Measurements from ENCODE around the gene PRRT3.

Gene PRRT3

DNA sequence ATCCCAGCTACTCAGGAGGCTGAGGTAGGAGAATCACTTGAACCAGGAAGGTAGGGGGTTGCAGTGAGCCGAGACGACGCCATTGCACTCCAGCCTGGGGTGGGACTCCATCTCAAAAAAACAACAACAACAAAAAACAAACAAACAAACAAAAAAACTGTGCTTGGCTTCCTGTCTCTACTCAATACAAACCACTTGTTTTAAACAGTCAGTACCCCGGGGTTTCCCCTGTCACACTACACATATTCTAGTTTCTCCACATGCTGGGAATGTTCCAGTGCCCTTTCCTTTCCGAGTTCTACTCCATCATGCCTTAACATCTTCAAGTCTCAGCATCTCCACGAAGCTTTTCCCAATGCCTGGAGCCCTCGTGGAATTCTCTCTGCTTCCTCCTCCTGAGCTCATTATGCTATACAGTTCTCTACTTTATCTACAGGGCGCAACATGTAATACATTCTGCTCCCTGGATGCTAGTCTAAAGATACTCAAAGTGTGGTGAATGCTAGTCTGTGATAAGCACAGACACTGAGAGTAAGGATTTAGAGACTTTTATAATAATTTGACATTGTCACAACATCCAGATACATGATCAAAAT lies 26.6 kb upstream of the PRRT3 start:
- ChIA-PET CTCF (no interaction called here), POLR2A (no interaction called here)
- no peak for TF ChIP-seq BHLHE40 (IDR thresholded peaks at IDR 0.05; ENCODE audit: borderline replicate concordance)
- TF ChIP-seq FOXM1 (IDR thresholded peaks at IDR 0.05; ENCODE audit: borderline replicate concordance), result no peak
- no peak for TF ChIP-seq LEF1 (IDR thresholded peaks at IDR 0.05; ENCODE audit: borderline replicate concordance)
- TF ChIP-seq L3MBTL2 (conservative IDR thresholded peaks at IDR 0.05), result no peak
- TF ChIP-seq ARNT (IDR thresholded peaks at IDR 0.05), result no peak
- TF ChIP-seq ZNF384 (IDR thresholded peaks at IDR 0.05), result no peak
- TF ChIP-seq TARDBP (IDR thresholded peaks at IDR 0.05), result no peak
- TF ChIP-seq FOXA1 (IDR thresholded peaks at IDR 0.05), result no peak
- no peak for TF ChIP-seq FOXK2 (IDR thresholded peaks at IDR 0.05)
- TF ChIP-seq, protein P1, sequence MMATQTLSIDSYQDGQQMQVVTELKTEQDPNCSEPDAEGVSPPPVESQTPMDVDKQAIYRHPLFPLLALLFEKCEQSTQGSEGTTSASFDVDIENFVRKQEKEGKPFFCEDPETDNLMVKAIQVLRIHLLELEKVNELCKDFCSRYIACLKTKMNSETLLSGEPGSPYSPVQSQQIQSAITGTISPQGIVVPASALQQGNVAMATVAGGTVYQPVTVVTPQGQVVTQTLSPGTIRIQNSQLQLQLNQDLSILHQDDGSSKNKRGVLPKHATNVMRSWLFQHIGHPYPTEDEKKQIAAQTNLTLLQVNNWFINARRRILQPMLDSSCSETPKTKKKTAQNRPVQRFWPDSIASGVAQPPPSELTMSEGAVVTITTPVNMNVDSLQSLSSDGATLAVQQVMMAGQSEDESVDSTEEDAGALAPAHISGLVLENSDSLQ (IDR thresholded peaks at IDR 0.05), result no peak
- TF ChIP-seq ELF4 (IDR thresholded peaks at IDR 0.05), result no peak
- TF ChIP-seq NFRKB (IDR thresholded peaks at IDR 0.05), result no peak
- TF ChIP-seq SP1 (IDR thresholded peaks at IDR 0.05), result no peak
- no peak for TF ChIP-seq CTBP1 (IDR thresholded peaks at IDR 0.05; ENCODE audit: borderline replicate concordance)
- TF ChIP-seq HDGF (IDR thresholded peaks at IDR 0.05; ENCODE audit: borderline replicate concordance), result no peak
- TF ChIP-seq SUZ12 (IDR thresholded peaks at IDR 0.05), result no peak
- DNase-seq (ENCODE audit: extremely low spot score), result no peak

DNA sequence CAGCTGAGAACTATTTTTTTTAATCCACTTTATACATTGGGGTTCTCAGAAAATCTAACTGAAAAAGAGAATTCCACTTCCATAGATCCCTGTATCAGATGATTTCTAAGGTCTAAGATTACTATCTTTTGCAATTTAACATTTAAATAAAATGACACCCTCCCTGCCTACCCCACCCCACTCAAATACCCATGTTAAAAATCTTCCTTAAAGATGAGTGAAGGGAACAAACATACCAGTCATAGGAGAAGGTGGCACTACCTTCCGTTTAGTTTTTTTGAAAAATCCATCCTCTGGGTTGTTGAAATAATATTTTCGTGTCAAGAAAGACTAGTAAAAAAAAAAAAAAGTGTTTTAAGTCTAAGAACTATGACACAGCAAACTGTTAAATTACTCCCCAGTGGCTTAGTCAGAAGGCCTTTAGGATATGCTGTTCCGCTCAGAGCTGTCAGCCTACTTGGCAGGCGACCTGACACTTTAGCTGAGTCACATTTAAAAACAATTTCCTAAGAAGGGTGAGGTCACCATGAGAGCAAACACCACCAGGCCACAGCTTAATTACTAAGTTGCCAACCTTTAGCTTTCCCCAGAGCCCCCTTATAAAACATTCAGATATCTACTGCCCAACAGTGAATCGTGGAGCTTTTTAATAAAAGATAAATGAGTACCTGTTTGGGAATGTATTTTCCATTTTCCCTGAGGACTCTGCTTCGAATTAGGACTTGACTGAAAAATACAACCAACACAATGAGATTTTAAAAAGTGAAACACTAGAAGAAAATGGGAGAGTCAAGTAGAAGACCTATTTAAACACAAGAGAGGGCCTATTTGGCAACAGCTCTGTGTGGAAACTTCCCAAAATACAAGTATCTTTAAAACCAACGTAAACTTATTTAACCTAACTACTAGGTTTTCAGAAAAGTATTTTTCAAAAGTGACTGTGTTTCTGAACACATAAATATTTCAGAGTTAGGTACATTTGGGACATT lies 24.8 kb upstream of the PRRT3 start:
- peak; percentile 52 for DNase-seq (ENCODE audit: extremely low spot score)
- CTCF ChIA-PET, result interaction anchor here (0.7 to 1.4 kb wide), 5 partner anchors 13 to 896 kb away, joined by 3 to 15 read pairs (median 7); no protein-coding TSS in a partner anchor
- TF ChIP-seq L3MBTL2 (conservative IDR thresholded peaks at IDR 0.05) (no peak), ZNF384 (IDR thresholded peaks at IDR 0.05) (peak; percentile 59; the same call in 1 of the 2 replicates), BHLHE40 (IDR thresholded peaks at IDR 0.05; ENCODE audit: borderline replicate concordance) (no peak), FOXA1 (IDR thresholded peaks at IDR 0.05) (no peak)
- TF ChIP-seq, protein P1 (IDR thresholded peaks at IDR 0.05), result peak; percentile 71
- POLR2A ChIA-PET, result interaction anchor here (1.5 to 1.9 kb wide), 2 partner anchors 10 to 31 kb away, joined by 10 to 13 read pairs; partner anchors contain the start of gene EMC3

- TF ChIP-seq BHLHE40 (IDR thresholded peaks at IDR 0.05; ENCODE audit: borderline replicate concordance), result no peak
- TF ChIP-seq L3MBTL2 (conservative IDR thresholded peaks at IDR 0.05), result no peak
- TF ChIP-seq NFRKB (IDR thresholded peaks at IDR 0.05), result no peak
- no peak for TF ChIP-seq LEF1 (IDR thresholded peaks at IDR 0.05; ENCODE audit: borderline replicate concordance)
- no peak for TF ChIP-seq ARNT (IDR thresholded peaks at IDR 0.05)
- TF ChIP-seq FOXA1 (IDR thresholded peaks at IDR 0.05), result no peak
- no peak for TF ChIP-seq ELF4 (IDR thresholded peaks at IDR 0.05)
- no peak for TF ChIP-seq HDGF (IDR thresholded peaks at IDR 0.05; ENCODE audit: borderline replicate concordance)
- no peak for TF ChIP-seq FOXK2 (IDR thresholded peaks at IDR 0.05)
- no peak for TF ChIP-seq TARDBP (IDR thresholded peaks at IDR 0.05)
- TF ChIP-seq SUZ12 (IDR thresholded peaks at IDR 0.05), result no peak
- TF ChIP-seq ZNF384 (IDR thresholded peaks at IDR 0.05), result no peak
- TF ChIP-seq, protein P1 (IDR thresholded peaks at IDR 0.05), result no peak
- no peak for TF ChIP-seq FOXM1 (IDR thresholded peaks at IDR 0.05; ENCODE audit: borderline replicate concordance)
- TF ChIP-seq CTBP1 (IDR thresholded peaks at IDR 0.05; ENCODE audit: borderline replicate concordance), result no peak
- TF ChIP-seq SP1 (IDR thresholded peaks at IDR 0.05), result no peak
- POLR2A ChIA-PET, result no interaction called here
- CTCF ChIA-PET, result interaction anchor here (0.5 kb wide), 1 partner anchor 37 kb away, joined by 3 read pairs; no protein-coding TSS in a partner anchor
- DNase-seq (ENCODE audit: extremely low spot score), result no peak
Measured at GRCh38 chr3:9970020-9970652, 17.9 kb upstream of the PRRT3 start.

- ChIA-PET POLR2A (no interaction called here), CTCF (interaction anchor here (0.5 kb wide), 1 partner anchor 37 kb away, joined by 3 read pairs; no protein-coding TSS in a partner anchor)
- TF ChIP-seq ELF4 (IDR thresholded peaks at IDR 0.05) (no peak), HDGF (IDR thresholded peaks at IDR 0.05; ENCODE audit: borderline replicate concordance) (no peak), ZNF384 (IDR thresholded peaks at IDR 0.05) (no peak), CTBP1 (IDR thresholded peaks at IDR 0.05; ENCODE audit: borderline replicate concordance) (no peak), LEF1 (IDR thresholded peaks at IDR 0.05; ENCODE audit: borderline replicate concordance) (no peak), FOXM1 (IDR thresholded peaks at IDR 0.05; ENCODE audit: borderline replicate concordance) (no peak), SUZ12 (IDR thresholded peaks at IDR 0.05) (no peak), NFRKB (IDR thresholded peaks at IDR 0.05) (no peak)
- no peak for DNase-seq (ENCODE audit: extremely low spot score)
Measured at GRCh38 chr3:9969632-9970019, 17.4 kb upstream of the PRRT3 start.

- POLR2A ChIA-PET, result interaction anchor here (0.6 kb wide), 1 partner anchor 20 kb away, joined by 3 read pairs; no protein-coding TSS in a partner anchor
- TF ChIP-seq FOXM1 (IDR thresholded peaks at IDR 0.05; ENCODE audit: borderline replicate concordance) (no peak), CTBP1 (IDR thresholded peaks at IDR 0.05; ENCODE audit: borderline replicate concordance) (no peak), TARDBP (IDR thresholded peaks at IDR 0.05) (no peak), BHLHE40 (IDR thresholded peaks at IDR 0.05; ENCODE audit: borderline replicate concordance) (no peak), ZNF384 (IDR thresholded peaks at IDR 0.05) (no peak), NFRKB (IDR thresholded peaks at IDR 0.05) (no peak), LEF1 (IDR thresholded peaks at IDR 0.05; ENCODE audit: borderline replicate concordance) (no peak), FOXA1 (IDR thresholded peaks at IDR 0.05) (no peak), HDGF (IDR thresholded peaks at IDR 0.05; ENCODE audit: borderline replicate concordance) (no peak)
- CTCF ChIA-PET, result no interaction called here
- DNase-seq (ENCODE audit: extremely low spot score), result no peak
Measured at GRCh38 chr3:9966841-9967240, 14.6 kb upstream of the PRRT3 start.

Measured in HEK293T (cell line).